NCI-H524 (cell line): ENCODE data around the gene ZFAND2A.

Experiments
- DNase-seq, 2 experiments: peaks; one replicate each; lab custom pipeline; 2025; lab: John Stamatoyannopoulos, UW

The ZFAND2A gene

DNA sequence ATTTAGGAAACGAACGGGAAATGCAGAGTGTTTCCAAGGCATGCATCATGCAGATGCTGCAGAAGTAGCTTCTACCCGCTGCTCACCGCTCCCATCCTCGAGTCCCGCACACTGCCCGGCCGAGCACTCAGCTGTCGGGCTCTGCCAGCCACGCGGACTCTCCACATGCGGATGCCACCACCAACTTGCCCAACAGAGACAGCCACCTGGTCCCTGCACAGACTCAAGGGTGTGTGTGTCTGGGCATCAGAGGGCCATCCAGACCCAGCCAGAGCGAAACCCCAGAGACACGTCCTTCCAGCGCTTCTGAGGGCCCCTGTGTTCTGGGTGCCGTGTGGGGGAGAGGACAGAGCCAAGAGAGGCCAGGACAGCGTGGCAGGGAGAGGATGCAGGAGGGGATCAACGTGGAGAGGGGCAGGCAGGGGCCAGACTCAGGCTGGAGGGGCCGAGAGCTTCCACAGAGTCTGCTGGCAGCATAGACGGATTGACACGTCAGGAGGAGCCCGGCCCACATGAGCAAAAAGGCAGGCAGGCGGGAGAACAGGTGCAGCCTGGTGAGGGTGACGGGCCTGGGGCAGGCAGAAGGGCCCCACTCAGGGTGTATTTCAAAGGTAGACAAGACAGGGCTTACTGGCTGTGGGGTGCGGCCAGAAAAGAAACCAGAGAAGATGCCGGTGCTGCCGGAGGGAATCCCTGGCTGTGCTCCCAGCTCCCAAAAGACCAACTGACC is 53.8 kb downstream of the ZFAND2A start:
- no peak for DNase-seq

DNA sequence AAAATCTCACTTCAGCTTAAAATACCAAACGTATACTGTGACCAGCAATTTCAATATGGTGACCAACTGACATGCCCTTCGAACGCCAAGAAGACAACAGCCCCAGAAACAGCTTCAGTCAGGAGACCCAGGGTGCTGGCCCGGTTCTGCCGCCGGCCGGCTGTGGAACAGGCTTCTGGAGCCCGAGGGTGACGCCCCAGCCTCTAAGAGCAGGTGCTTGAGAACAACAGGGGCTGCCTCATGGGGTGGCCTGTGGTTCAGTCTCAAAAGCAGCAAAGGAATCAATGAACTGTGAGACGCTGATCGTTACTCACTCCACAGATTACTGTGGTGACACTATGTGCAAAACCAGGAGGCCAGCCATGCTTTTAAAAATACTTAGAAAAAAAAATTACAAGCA is 54.8 kb downstream of the ZFAND2A start:
- DNase-seq: no peak

DNA sequence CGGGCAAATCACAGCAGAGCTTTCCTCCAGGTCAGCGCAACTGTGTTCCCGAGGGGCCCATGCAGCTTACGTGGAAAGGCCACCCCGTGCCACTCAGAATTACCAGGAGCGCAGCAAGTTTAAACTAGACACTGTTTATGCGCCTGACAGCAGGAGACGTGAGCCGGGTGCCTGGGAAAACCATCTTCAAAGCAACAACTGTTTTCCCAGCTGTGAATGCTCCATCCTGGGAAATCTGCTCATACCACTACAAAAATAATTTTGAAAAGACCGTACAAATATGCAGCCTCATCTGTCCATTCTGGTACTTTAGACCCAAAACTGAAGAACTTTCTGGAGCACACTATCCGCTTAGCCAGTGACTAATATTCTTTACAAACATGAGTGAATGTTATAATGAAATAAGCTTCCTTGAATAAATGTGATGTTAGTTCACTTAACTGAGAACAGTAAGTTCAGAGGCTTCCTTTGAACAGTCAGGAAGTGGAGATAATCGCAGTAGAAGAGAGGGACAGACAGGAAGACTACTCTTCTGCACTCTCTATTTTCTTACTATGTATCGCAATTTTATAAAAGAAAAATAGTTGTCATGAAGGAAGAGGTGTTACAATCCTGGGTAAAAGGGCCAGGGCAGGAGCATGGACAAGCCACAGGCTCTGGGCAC is 55.3 kb downstream of the ZFAND2A start:
- no peak for DNase-seq

DNA sequence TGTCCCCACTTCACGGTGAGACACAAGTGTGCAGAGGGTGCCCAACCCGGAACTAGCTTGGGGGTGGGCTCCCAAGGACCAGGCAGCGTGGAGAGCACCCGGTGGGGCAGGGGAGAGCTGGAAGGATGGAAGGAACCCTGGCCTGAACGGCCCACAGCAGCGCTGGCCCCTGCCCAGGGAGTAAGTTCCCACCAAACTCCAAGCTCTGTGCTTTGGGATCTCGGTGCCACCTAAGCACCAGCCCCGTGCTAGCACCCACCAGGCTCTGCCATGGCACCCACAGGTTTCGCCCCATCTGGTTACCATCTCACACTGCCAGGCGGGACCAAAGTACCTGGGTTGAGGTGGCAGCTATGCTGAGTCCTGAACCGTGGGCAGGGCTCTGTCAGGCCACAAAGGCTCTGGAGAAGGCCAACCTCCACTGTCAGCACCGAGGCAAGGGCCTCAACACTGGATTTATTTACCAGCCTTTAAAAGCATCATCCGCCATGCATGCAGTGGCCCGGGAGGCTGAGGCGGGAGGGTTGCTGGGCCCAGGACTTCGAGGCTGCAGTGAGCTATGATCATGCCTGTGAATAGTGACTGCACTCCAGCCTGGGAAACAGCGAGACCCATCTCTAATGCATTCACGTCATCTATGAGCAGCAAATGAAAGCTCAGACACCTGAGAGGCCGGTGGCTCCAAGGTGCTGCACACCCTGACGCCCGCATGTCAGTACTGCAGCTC is 56.0 kb downstream of the ZFAND2A start:
- no peak for DNase-seq

DNA sequence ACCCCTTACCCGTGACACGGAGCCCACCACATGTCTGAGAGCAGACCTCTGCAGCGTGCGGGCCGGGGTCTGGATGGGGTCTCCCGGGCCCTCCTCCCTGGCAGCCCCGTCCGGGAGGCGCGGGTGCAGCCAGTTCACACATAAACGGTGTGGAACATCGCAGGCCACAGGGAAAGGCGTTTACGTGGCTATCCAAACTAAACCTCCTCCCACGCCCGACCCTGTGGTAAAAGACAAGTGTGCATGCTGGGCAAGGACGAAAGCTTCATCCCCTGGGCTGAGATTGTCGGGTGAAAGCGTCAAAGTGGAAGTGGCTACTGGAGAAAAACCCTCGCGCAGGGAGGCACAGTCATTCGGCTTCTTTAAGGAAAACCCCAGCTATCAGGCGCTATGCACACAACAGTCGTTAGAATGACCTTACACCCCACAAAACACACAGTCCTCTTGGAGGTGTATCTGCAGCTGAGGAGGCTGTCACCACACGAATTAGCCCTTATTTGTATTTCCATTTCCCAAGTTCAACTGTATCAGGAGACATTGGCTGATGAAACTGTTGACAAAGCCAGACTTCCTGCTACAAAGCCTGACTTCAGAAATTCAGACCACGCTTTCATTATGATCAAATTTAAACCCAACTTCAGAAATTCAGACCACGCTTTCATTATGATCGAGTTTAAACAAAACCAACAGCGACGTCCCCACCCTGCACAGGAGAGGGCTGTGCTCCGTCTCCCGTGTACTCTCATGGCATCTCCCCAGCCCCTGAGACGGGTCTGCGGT is 56.8 kb downstream of the ZFAND2A start:
- DNase-seq: no peak
